Measurements from ENCODE around the gene TRMT2B.

DNA sequence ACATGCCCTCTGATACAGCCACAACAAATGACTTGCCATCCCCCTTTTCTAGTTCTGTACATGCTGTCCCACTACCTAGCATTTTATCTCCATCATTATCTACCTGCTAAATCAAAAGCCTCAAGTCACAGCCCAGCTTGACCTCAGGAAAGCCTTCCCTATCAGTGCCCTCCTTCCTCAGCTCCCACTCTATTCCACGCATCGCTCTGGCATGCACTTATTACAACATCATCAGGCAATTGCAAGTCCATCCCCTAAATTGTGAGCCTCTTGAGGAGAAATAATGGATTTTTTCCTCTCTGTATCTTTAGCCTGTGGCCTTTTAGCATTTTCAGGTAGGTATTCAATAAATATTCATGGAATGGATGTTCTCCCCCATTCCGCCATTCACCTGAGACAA, 76.7 kb downstream of the TRMT2B start:
- TF ChIP-seq, protein P1, sequence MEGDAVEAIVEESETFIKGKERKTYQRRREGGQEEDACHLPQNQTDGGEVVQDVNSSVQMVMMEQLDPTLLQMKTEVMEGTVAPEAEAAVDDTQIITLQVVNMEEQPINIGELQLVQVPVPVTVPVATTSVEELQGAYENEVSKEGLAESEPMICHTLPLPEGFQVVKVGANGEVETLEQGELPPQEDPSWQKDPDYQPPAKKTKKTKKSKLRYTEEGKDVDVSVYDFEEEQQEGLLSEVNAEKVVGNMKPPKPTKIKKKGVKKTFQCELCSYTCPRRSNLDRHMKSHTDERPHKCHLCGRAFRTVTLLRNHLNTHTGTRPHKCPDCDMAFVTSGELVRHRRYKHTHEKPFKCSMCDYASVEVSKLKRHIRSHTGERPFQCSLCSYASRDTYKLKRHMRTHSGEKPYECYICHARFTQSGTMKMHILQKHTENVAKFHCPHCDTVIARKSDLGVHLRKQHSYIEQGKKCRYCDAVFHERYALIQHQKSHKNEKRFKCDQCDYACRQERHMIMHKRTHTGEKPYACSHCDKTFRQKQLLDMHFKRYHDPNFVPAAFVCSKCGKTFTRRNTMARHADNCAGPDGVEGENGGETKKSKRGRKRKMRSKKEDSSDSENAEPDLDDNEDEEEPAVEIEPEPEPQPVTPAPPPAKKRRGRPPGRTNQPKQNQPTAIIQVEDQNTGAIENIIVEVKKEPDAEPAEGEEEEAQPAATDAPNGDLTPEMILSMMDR (IDR thresholded peaks at IDR 0.05) = no peak
- TF ChIP-seq POLR2A (IDR thresholded peaks at IDR 0.05; ENCODE audit: low read depth) = no peak
- TF ChIP-seq POLR2AphosphoS5 (IDR thresholded peaks at IDR 0.05) = no peak
- TF ChIP-seq EP300 (IDR thresholded peaks at IDR 0.05) = no peak

All from esophagus muscularis mucosa (tissue), 4 donors.